GM18502 (cell line): Measurements from ENCODE around the gene CARNS1.

ENCODE experiments used
- ATAC-seq: cut with Tn5 transposase; IDR thresholded peaks from one replicate; pipeline ENCODE4 v1.9.1; 2021; ENCODE audit warnings: mild to moderate bottlenecking; ENCODE audit not compliant: unreplicated experiment, poor library complexity

CARNS1 gene

GRCh38 chr11:67409261-67409666 is 6.2 kb upstream of the CARNS1 start:
- ATAC-seq, result peak; percentile 54

- ATAC-seq, result no peak
These were observed 5.6 kb upstream of the CARNS1 start for GRCh38 chr11:67409781-67410368.

DNA sequence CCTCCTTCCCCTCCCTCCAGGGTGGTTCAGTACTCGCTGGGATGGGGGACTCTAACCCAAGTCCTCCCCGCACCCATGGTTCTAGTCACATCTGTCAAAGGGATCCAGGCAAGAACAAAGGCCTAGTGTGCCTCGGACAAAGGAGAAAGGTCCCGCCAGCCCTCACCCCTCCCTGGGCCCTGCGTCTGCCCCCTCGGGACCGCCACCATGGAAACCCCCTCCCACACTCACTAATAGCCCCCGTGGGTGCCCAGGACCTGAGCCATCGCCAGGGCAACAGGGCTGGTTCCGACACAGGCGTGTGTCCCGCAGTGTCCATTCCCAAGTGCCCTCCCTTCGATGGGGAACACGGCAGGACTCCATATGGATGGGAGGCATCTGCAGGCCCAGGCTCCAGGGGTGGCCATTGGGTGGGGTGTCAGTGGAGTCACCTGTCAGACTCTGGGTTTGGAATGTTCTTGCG is 5.1 kb upstream of the CARNS1 start:
- no peak for ATAC-seq

DNA sequence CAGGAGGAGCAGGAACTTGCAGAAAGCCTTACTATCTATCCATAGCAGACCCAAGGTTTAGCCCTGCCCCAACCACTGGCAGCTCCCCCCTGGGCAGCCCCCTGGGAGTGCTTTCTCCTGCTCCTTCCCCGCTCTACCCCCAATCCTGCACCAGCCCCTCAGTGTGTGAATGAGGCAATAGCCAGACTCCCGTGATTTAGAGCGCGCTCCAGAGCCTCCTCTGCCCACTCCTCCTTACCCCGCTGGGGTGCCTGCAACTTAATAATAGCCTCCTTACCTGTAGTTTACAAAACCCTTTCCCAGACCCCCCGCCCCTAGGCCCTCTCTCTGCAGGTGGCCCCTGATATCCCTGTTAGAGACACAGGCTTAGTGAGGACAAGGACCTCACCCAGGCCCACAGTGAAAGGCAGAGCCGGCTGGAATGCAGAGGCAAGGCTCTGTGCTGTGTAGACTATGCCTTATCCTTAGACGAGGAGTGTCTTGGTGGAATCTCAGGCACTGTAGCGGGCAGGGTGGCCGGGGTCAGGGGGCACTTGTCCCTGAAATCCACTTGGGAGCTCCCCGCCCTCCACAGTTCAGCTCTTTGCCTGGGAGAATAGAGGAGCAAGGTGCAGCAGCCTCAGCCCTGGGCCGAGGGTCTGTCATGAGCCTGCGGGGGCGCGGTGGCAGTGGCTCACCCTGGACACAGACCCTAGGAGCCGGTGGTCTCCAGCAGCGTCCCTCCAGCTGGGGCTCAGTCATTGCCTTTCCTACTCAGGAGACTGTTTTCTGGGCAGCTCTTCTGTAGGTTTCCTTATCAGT is 4.3 kb upstream of the CARNS1 start:
- no peak for ATAC-seq

GRCh38 chr11:67411785-67412152 is 3.7 kb upstream of the CARNS1 start:
- ATAC-seq, result no peak

DNA sequence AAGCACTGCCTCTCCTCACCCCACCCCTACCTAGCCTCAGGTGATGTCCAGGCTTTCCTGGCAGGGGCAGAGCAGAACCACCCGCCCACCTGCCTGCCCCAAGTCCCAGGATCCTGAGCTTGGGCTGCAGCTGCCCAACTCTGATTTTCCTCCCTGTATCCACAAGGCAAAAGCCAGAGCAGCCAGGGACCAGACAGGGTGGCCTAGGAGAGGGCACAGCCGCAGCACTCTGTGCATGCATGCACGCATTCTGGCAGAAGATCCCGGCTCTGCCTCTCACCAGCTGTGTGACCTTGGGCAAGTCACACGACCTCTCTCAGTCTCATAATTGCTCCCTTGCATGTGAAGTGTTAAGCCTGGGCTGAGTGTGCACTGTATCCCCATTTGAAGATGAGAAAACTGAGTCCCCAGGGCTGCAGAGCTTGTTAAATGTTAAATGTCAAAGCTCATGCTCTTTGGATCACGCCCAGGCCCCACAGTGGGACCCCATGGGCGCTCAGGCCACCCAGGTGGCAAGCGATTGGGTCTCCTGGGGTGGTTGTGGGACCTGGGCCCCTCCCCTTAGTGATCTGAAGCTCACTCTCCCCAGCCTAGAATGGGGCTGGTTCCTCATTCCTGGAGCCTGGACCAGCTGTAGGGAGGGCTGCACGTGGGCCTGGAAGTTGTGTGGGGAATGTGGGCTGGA is 2.8 kb upstream of the CARNS1 start:
- no peak for ATAC-seq

DNA sequence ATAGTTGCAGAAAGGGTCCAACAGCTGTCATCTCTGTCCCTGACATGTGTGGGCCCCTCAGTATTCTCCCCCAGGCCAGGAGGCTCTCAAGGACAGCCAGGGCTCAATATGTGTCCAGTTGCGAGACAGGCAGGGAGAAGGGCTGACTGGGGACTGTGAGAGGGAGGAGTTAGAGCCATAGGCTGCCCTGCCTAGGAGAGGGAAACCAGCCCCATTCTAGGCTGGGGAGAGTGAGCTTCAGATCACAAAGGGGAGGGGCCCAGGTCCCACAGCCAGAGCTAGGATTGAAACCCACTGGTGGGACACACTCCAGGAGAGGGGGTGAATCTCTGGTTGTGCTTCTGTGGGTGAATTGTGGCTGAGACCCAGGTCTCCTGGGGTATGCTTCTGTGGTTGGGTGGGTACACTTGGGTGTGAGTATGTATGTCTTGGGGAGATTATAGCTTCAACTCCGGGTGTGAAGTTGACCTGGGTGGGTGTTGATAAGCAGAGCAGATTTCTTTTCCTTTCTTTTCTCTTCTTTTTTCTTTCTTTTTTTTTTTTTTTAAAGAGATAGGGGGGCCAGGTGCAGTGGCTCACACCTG is 2.1 kb upstream of the CARNS1 start:
- no peak for ATAC-seq

GRCh38 chr11:67416416-67417335 is 1.2 kb downstream of the CARNS1 start:
- no peak for ATAC-seq

GRCh38 chr11:67417425-67417824 is 1.9 kb downstream of the CARNS1 start:
- ATAC-seq, result no peak

DNA sequence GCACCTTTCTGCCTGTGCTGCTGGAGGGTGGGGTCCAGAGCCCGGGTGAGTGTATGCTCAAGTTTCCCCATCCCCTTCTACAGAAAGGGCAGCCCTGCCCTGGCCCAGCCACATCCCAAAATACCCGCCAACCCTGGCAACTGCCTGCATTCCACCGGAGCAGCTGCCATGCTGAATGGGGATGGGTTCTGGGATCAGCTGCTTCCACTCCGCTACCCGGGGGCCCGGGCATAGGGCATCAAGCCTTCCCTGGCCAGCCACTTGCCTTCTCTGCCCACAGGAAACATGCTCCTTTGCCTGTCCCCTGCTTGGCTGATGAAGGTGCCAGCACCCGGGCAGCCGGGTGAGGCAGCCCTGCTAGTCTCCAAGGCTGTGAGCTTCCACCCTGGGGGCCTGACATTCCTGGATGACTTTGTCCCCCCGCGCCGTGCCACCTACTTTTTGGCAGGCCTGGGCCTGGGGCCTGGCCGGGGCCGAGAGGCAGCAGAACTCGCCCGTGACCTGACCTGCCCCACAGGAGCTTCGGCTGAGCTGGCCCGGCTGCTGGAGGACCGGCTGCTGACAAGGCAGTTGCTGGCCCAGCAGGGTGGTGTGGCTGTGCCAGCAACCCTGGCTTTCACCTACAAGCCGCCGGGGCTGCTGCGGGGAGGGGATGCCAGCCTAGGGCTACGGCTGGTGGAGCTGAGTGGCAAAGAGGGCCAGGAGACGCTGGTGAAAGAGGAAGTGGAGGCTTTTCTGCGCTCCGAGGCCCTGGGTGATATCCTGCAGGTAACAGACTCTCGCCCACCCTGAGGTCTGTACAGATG is 3.2 kb downstream of the CARNS1 start:
- no peak for ATAC-seq

DNA sequence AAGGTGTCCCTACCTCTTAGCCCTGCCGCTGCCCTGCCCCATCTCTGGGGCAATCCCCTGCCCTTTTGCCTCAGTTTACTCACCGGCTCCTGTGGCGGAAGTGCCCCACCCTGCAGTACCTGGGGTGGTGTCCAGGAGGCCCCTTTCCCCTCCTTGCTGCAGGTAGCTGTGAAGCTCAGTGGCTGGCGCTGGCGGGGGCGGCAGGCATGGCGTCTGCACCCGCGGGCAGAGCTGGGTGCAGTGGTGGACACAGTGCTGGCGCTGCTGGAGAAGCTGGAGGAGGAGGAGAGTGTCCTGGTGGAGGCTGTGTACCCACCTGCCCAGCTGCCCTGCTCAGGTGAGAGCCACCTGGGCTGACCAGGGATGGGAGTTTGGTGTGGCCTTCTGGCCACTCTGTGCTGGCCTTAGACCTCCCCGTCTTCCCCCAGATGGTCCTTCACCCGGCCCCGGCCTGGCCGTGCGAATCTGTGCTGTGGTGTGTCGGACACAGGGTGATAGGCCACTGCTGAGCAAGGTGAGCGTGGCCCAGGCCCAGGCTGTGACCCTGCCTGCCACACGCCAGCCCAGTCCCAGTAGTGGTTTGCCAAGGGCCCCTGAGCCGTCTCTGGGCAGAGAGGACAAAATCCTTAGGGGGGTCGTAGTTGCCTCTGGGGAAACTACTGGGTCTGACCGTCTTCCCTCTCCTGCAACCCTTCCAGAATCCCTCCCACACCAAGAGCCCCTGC is 4.0 kb downstream of the CARNS1 start:
- no peak for ATAC-seq

- no peak for ATAC-seq
These were observed 4.7 kb downstream of the CARNS1 start for GRCh38 chr11:67420147-67420645.

GRCh38 chr11:67420646-67421429 is 5.4 kb downstream of the CARNS1 start:
- ATAC-seq, result peak; percentile 82

- no peak for ATAC-seq
These were observed 6.1 kb downstream of the CARNS1 start for GRCh38 chr11:67421430-67422031.

DNA sequence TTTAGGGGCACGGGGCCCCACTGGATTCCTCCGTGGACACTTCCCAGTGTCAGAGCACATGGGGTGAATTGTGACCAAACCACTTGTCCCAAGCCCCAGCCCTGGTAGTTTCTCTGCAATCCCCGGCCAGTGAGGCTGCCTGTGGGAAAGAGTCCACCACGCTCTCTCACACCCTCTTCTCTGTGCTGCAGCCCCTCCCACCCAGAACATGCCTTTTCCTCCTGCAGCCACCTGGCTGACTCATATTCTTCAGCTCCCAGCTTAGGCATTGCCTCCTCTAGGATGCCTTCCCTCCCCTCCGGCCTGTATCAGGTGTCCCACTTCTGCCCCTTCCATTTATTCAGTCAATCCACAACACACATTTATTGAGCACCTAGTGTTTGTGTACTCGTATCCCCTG is 7.4 kb downstream of the CARNS1 start:
- ATAC-seq, result no peak

- no peak for ATAC-seq
These were observed 8.0 kb downstream of the CARNS1 start for GRCh38 chr11:67423466-67423865.

DNA sequence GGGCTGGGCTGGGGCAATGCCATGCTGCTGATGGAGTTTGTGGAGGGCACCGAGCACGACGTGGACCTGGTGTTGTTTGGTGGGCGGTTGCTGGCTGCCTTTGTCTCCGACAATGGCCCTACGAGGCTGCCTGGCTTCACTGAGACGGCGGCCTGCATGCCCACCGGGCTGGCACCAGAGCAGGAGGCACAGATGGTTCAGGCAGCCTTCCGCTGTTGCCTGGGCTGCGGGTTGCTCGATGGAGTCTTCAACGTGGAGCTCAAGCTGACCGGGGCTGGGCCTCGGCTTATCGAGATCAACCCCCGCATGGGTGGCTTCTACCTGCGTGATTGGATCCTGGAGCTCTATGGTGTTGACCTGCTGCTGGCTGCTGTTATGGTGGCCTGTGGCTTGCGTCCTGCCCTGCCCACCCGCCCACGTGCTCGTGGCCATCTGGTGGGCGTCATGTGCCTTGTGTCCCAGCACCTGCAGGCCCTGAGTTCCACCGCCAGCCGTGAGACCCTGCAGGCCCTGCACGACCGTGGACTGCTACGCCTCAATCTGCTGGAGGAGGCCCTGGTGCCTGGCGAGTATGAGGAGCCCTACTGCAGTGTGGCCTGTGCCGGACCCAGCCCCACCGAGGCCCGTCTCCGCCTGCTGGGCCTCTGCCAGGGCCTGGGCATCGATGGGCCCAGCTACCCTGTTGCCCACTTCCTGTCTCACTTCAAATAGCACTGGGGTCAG is 8.6 kb downstream of the CARNS1 start:
- no peak for ATAC-seq
